DOHH2 (cell line): ENCODE measurements around the gene DNAJB9.

Experiments
- H3F3A ChIP-seq: fragments of 200-600 bp; sonication (generic), shearing (Covaris generic); 2 replicates; pipeline ENCODE4 v1.6.0; 2016; ENCODE audit warnings: antibody characterized with exemption, mild to moderate bottlenecking; ENCODE audit not compliant: control insufficient read depth, insufficient read depth
- H3K27ac ChIP-seq: fragments of 200-600 bp; sonication (generic); 2 replicates; pipeline ENCODE4 v1.5.1; 2014; ENCODE audit warnings: low read depth, mild to moderate bottlenecking, low read length, moderate library complexity
- H3K27me3 ChIP-seq: fragments of 200-600 bp; sonication (generic); 2 replicates; pipeline ENCODE4 v1.6.1; 2014; ENCODE audit warnings: mild to moderate bottlenecking, low read length, mixed read lengths; ENCODE audit not compliant: control insufficient read depth
- H3K36me3 ChIP-seq: fragments of 200-600 bp; sonication (generic); 2 replicates; pipeline ENCODE4 v1.6.1; 2014; ENCODE audit warnings: mild to moderate bottlenecking, low read length, moderate library complexity, mixed read lengths; ENCODE audit not compliant: control insufficient read depth
- H3K4me1 ChIP-seq: fragments of 200-600 bp; sonication (generic); 2 replicates; pipeline ENCODE4 v1.6.1; 2014; ENCODE audit warnings: mild to moderate bottlenecking, low read length, mixed read lengths; ENCODE audit not compliant: control insufficient read depth
- H3K4me2 ChIP-seq: fragments of 200-600 bp; sonication (generic); 2 replicates; pipeline ENCODE4 v1.6.0; 2014; ENCODE audit warnings: mild to moderate bottlenecking, low read length, moderate library complexity
- H3K4me3 ChIP-seq: fragments of 200-600 bp; sonication (generic); 2 replicates; pipeline ENCODE4 v1.5.1; 2014; ENCODE audit warnings: mild to moderate bottlenecking, low read length, mixed read lengths
- H3K79me2 ChIP-seq: fragments of 200-600 bp; sonication (generic); 2 replicates; pipeline ENCODE4 v1.6.1; 2014; ENCODE audit warnings: mild to moderate bottlenecking, low read length, mixed read lengths; ENCODE audit not compliant: control insufficient read depth
- H3K9me2 ChIP-seq: fragments of 200-600 bp; sonication (generic); replicated peaks from 2 replicates; pipeline ENCODE4 v1.6.1; 2014; ENCODE audit warnings: mild to moderate bottlenecking, low read length, mixed read lengths; ENCODE audit not compliant: control insufficient read depth
- H3K9me3 ChIP-seq: fragments of 200-600 bp; sonication (generic); 2 replicates; pipeline ENCODE4 v1.6.1; 2014; ENCODE audit warnings: antibody characterized with exemption, low read length, mixed read lengths; ENCODE audit not compliant: control insufficient read depth, insufficient read depth
- H4K20me1 ChIP-seq: fragments of 200-600 bp; sonication (generic); 2 replicates; pipeline ENCODE4 v1.6.0; 2014; ENCODE audit warnings: low read depth, mild to moderate bottlenecking, antibody characterized with exemption, low read length, moderate library complexity; ENCODE audit not compliant: control insufficient read depth, insufficient read depth
- CTCF ChIP-seq: fragments of 200-600 bp; sonication (generic); IDR thresholded peaks from one replicate; pipeline ENCODE4 v1.5.1; 2014; ENCODE audit warnings: antibody characterized with exemption, mild to moderate bottlenecking, low read depth, low read length; ENCODE audit not compliant: poor library complexity, severe bottlenecking
- EZH2phosphoT487 ChIP-seq: fragments of 200-600 bp; sonication (generic); IDR thresholded peaks from 2 replicates; pipeline ENCODE4 v1.6.1; 2017; ENCODE audit warnings: borderline replicate concordance, mild to moderate bottlenecking, antibody characterized with exemption, low read length, moderate library complexity, mixed read lengths

The DNAJB9 gene

GRCh38 chr7:108614896-108615295 is 45.2 kb downstream of the DNAJB9 start:
- H3K27ac ChIP-seq: no peak overlapping the region
- peaks cover 21% of the 10 kb centered on the region; the same call in 1 of the 2 replicates for H3K27me3 ChIP-seq
- H3K9me2 ChIP-seq: no peaks in the 10 kb centered on the region
- no peaks in the 10 kb centered on the region for H3K79me2 ChIP-seq
- H4K20me1 ChIP-seq: no peaks in the 10 kb centered on the region
- no peaks in the 10 kb centered on the region for H3F3A ChIP-seq
- no peak overlapping the region for H3K4me3 ChIP-seq
- H3K36me3 ChIP-seq: no peaks in the 10 kb centered on the region
- no peaks in the 10 kb centered on the region for H3K4me1 ChIP-seq
- no peak overlapping the region for H3K4me2 ChIP-seq
- TF ChIP-seq EZH2phosphoT487 (no peak), CTCF (no peak)
- H3K9me3 ChIP-seq: no peaks in the 10 kb centered on the region

GRCh38 chr7:108618056-108618455 is 48.4 kb downstream of the DNAJB9 start:
- TF ChIP-seq EZH2phosphoT487: no peak
- no peak for TF ChIP-seq CTCF
- Histone ChIP-seq H3K27me3 (peaks cover 28% of the 10 kb centered on the region), H3K4me1 (no peaks in the 10 kb centered on the region), H3K36me3 (no peaks in the 10 kb centered on the region), H4K20me1 (no peaks in the 10 kb centered on the region), H3F3A (no peaks in the 10 kb centered on the region), H3K27ac (no peak overlapping the region), H3K9me2 (no peaks in the 10 kb centered on the region), H3K4me3 (no peak overlapping the region), H3K79me2 (no peaks in the 10 kb centered on the region), H3K4me2 (no peak overlapping the region), H3K9me3 (no peaks in the 10 kb centered on the region)

GRCh38 chr7:108623220-108623619 is 53.5 kb downstream of the DNAJB9 start:
- Histone ChIP-seq H3F3A (no peaks in the 10 kb centered on the region), H3K4me1 (no peaks in the 10 kb centered on the region), H3K27ac (no peak overlapping the region), H3K79me2 (no peaks in the 10 kb centered on the region), H3K9me2 (no peaks in the 10 kb centered on the region), H3K36me3 (no peaks in the 10 kb centered on the region), H3K4me3 (no peak overlapping the region), H3K9me3 (no peaks in the 10 kb centered on the region), H4K20me1 (no peaks in the 10 kb centered on the region), H3K27me3 (peaks cover 34% of the 10 kb centered on the region), H3K4me2 (no peak overlapping the region)
- TF ChIP-seq CTCF: no peak
- no peak for TF ChIP-seq EZH2phosphoT487
